Psoas muscle (tissue), 8 donors: ENCODE data around the gene NGFR. TPM values are rescaled to one million over a fixed set of nuclear protein-coding genes. Genes with fewer than 3 reads are reported as not detected.

Source experiments
- ATAC-seq, 4 donors: fragments of 200-7000 bp; cut with Tn5 transposase; one replicate each; pipeline ENCODE4 v1.9.1; 2020; ENCODE audit warnings: moderate library complexity in 3 of 4, mild to moderate bottlenecking in 2 of 4
- DNase-seq, 2 donors: peaks; one replicate each; pipeline ENCODE4 v3.0.0-alpha.2; 2020
- H3K27ac ChIP-seq: fragments of 200-600 bp; one replicate; pipeline ENCODE4 v1.8.0; 2022
- H3K27me3 ChIP-seq, 3 donors: fragments of 200-600 bp in 1 of 3; one replicate each; pipeline versions ENCODE4 v1.6.1 to v1.8.0; 2013 to 2022; ENCODE audit warnings: low read length in 2 of 3, mild to moderate bottlenecking in 2 of 3, moderate library complexity in 1 of 3; ENCODE audit not compliant: insufficient read depth in 3 of 3
- H3K36me3 ChIP-seq, 2 donors: fragments of 200-600 bp in 1 of 2; one replicate each; pipeline versions ENCODE4 v1.6.1 to v1.8.0; 2013 to 2022; ENCODE audit warnings: low read depth in 1 of 2, mild to moderate bottlenecking in 1 of 2, moderate library complexity in 1 of 2; ENCODE audit not compliant: insufficient read depth in 1 of 2
- H3K4me1 ChIP-seq: fragments of 200-600 bp; one replicate; pipeline ENCODE4 v1.8.0; 2022
- H3K4me3 ChIP-seq: fragments of 200-600 bp; one replicate; pipeline ENCODE4 v1.8.0; 2022; ENCODE audit warnings: mild to moderate bottlenecking
- H3K9me3 ChIP-seq: fragments of 200-600 bp; one replicate; pipeline ENCODE4 v1.8.0; 2022
- WGBS, 3 donors: extraction: QIAGEN DNeasy Blood & Tissue Kit; methylation state at CpG; one replicate each; pipeline versions ENCODE4 v1.1.6 to v1.1.7; 2013; 5-methylcytosine and 5-hydroxymethylcytosine counted together
- intact Hi-C, 2 donors: fragments of 100-400 bp; cut with DNase I; formaldehyde crosslinking; loops; one replicate each; pipeline versions ENCODE4 v1.11.0 to v1.14.2; 2022
- polyA plus RNA-seq, 3 donors: library from polyadenylated mRNA; stranded (reverse); fragments of 200-250 nt; gene quantifications; one replicate each; pipeline ENCODE4 v1.2.3, GENCODE V29; 2013
- total RNA-seq, 4 donors: library from RNA; stranded (reverse); fragmentation: NEBNext Ultra II Directional in 2 of 4; extraction: Animal tissue kit (Norgen Biotek cat#: 25700) in 2 of 4; gene quantifications; one replicate each; pipeline versions ENCODE4 v1.2.1 to v1.2.4, GENCODE V29; 2021 to 2023
- TF ChIP-seq, protein P1 (sequence below): fragments of 200-600 bp; IDR thresholded peaks from one replicate; pipeline ENCODE4 v1.8.0; 2022; ENCODE audit warnings: antibody characterized with exemption
- donor health status: healthy with polysubstance abuse.
- donor health status: DM: no; HTN: no; CAD: no; lungs with moderate emphysema.
- donor health status: Bipolar disorder and iron deficiency.
- donor health status: healthy.
- donor health status: DM: yes; HTN: yes; CAD: no.
- donor health status: DM: no; HTN: no; CAD: no.
- donor health status: DM: no; HTN: no; CAD: no.
- donor health status: DM: yes; HTN: yes; CAD: no.

Gene NGFR
- total and polyA plus RNA-seq, 7 donors: 0.74 to 13.5 (median 2.2) TPM

DNA sequence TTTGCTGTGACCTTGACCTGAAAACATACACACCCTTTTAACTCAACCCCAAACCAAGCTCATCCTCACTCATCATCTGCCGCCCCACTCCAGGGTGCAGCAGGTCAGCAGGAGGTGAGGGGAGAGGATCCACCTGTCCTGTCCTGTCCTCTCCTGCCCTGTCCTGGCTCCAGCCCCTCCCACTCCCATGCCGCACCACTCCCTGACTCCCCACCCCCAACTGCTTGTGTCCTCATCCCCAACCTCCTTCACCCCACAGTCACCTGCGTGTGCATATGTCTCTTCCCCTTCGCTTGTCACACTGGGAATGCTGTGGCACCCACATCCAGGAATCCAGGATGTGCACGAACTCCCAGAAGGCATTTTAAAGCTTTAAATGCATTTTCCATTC, 15.6 kb downstream of the NGFR start:
- ATAC-seq (no peak), DNase-seq (no peak)
- TF ChIP-seq, protein P1, sequence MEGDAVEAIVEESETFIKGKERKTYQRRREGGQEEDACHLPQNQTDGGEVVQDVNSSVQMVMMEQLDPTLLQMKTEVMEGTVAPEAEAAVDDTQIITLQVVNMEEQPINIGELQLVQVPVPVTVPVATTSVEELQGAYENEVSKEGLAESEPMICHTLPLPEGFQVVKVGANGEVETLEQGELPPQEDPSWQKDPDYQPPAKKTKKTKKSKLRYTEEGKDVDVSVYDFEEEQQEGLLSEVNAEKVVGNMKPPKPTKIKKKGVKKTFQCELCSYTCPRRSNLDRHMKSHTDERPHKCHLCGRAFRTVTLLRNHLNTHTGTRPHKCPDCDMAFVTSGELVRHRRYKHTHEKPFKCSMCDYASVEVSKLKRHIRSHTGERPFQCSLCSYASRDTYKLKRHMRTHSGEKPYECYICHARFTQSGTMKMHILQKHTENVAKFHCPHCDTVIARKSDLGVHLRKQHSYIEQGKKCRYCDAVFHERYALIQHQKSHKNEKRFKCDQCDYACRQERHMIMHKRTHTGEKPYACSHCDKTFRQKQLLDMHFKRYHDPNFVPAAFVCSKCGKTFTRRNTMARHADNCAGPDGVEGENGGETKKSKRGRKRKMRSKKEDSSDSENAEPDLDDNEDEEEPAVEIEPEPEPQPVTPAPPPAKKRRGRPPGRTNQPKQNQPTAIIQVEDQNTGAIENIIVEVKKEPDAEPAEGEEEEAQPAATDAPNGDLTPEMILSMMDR: no peak
- Histone ChIP-seq H3K4me3 (no peak overlapping the region), H3K9me3 (no peaks in the 10 kb centered on the region), H3K27me3 (peaks cover 0 to 7% (median 6%) of the 10 kb centered on the region in 3 donors), H3K36me3 (no peaks in the 10 kb centered on the region), H3K4me1 (peaks cover 13% of the 10 kb centered on the region), H3K27ac (no peak overlapping the region)
- WGBS, 3 donors: 88 to 91% (median 89%) methylated on average over 5 of the region's 5 CpGs
- intact Hi-C loops: loop anchor here in 1 of 2 donors (5.0 kb wide), 1 partner anchor 37 kb away; no protein-coding TSS in a partner anchor

GRCh38 chr17:49511810-49512209, 16.7 kb downstream of the NGFR start:
- H3K27me3 ChIP-seq: peaks cover 0 to 7% (median 6%) of the 10 kb centered on the region in 3 donors
- H3K36me3 ChIP-seq: no peaks in the 10 kb centered on the region
- no peak overlapping the region for H3K27ac ChIP-seq
- no peaks in the 10 kb centered on the region for H3K9me3 ChIP-seq
- TF ChIP-seq, protein P1: no peak
- ATAC-seq (no peak), DNase-seq (no peak)
- intact Hi-C loops: loop anchor here in 1 of 2 donors (5.0 kb wide), 1 partner anchor 35 kb away; no protein-coding TSS in a partner anchor
- H3K4me1 ChIP-seq: peaks cover 20% of the 10 kb centered on the region
- H3K4me3 ChIP-seq: no peak overlapping the region
- 73 to 78% (median 75%) methylated on average over 16 of the region's 16 CpGs for WGBS, 3 donors

DNA sequence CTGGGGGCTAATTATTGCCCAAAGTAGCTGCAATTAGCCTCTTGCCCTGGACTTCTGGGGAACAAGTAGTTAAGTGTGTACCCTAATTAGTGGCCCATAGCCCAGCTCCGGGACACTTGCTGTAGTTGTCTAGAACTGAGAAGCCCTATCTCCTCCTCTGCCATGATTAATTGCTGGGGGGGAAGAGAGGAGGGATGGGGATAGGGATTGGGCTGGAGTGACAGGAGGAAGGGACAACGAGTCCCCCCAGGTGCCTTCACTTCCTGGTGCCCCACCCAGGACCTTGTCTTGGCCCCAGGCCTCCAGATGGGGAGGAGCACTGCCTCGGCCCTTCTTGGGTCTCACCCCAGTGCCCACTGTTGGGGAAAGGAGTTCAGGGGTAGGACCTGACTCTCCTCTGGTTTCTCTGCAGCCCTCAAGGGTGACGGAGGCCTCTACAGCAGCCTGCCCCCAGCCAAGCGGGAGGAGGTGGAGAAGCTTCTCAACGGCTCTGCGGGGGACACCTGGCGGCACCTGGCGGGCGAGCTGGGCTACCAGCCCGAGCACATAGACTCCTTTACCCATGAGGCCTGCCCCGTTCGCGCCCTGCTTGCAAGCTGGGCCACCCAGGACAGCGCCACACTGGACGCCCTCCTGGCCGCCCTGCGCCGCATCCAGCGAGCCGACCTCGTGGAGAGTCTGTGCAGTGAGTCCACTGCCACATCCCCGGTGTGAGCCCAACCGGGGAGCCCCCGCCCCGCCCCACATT, 17.4 kb downstream of the NGFR start:
- Histone ChIP-seq H3K27me3 (peaks cover 0 to 7% (median 6%) of the 10 kb centered on the region in 3 donors), H3K27ac (no peak overlapping the region), H3K36me3 (no peaks in the 10 kb centered on the region), H3K9me3 (no peaks in the 10 kb centered on the region), H3K4me1 (peaks cover 20% of the 10 kb centered on the region), H3K4me3 (no peak overlapping the region)
- no peak for DNase-seq
- 87 to 89% (median 89%) methylated on average over 25 to 26 of the region's 26 CpGs for WGBS, 3 donors
- no peak for ATAC-seq
- TF ChIP-seq, protein P1: no peak
- intact Hi-C loops: loop anchor here in 1 of 2 donors (5.0 kb wide), 1 partner anchor 35 kb away; no protein-coding TSS in a partner anchor

DNA sequence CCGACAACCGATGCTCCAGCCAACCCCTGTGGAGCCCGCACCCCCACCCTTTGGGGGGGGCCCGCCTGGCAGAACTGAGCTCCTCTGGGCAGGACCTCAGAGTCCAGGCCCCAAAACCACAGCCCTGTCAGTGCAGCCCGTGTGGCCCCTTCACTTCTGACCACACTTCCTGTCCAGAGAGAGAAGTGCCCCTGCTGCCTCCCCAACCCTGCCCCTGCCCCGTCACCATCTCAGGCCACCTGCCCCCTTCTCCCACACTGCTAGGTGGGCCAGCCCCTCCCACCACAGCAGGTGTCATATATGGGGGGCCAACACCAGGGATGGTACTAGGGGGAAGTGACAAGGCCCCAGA, 17.9 kb downstream of the NGFR start:
- H3K27me3 ChIP-seq: peaks cover 0 to 7% (median 6%) of the 10 kb centered on the region in 3 donors
- ATAC-seq (no peak), DNase-seq (no peak)
- no peak overlapping the region for H3K27ac ChIP-seq
- 77 to 89% (median 82%) methylated on average over 4 to 6 of the region's 6 CpGs for WGBS, 3 donors
- peaks cover 20% of the 10 kb centered on the region for H3K4me1 ChIP-seq
- TF ChIP-seq, protein P1: no peak
- H3K36me3 ChIP-seq: no peaks in the 10 kb centered on the region
- no peak overlapping the region for H3K4me3 ChIP-seq
- intact Hi-C loops: loop anchor here in 1 of 2 donors (5.0 kb wide), 1 partner anchor 34 kb away; no protein-coding TSS in a partner anchor
- H3K9me3 ChIP-seq: no peaks in the 10 kb centered on the region
